HG02678 (cell line): ENCODE data around the gene ACOT7.
"Not testable (repeated sequence)": the region's sequence is repeated elsewhere in the genome, so short reads cannot be mapped to it uniquely, and the experiment has no call there.

Source experiments
- ATAC-seq: cut with Tn5 transposase; IDR thresholded peaks from one replicate; pipeline ENCODE4 v1.9.1; 2021; ENCODE audit warnings: mild to moderate bottlenecking, moderate library complexity; ENCODE audit not compliant: unreplicated experiment

ACOT7 gene

DNA sequence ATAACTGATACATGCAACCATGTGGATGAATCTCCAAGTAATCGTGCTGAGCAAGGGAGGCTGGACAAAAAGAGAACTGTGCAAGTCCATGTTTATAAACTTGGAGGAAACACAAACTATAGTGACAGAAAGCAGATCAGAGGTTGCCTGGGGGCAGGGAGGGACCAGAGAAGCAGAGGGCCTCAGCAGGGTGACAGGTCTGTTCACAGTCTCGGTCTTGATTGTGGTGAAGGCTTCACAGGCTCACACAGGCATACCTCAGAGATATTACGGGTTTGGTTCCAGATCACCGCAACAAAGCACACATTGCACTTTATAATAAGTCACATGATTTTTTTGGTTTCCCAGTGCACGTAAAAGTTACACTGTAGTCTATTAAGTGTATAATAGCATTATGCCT, 28.5 kb downstream of the ACOT7 start:
- ATAC-seq: no peak

DNA sequence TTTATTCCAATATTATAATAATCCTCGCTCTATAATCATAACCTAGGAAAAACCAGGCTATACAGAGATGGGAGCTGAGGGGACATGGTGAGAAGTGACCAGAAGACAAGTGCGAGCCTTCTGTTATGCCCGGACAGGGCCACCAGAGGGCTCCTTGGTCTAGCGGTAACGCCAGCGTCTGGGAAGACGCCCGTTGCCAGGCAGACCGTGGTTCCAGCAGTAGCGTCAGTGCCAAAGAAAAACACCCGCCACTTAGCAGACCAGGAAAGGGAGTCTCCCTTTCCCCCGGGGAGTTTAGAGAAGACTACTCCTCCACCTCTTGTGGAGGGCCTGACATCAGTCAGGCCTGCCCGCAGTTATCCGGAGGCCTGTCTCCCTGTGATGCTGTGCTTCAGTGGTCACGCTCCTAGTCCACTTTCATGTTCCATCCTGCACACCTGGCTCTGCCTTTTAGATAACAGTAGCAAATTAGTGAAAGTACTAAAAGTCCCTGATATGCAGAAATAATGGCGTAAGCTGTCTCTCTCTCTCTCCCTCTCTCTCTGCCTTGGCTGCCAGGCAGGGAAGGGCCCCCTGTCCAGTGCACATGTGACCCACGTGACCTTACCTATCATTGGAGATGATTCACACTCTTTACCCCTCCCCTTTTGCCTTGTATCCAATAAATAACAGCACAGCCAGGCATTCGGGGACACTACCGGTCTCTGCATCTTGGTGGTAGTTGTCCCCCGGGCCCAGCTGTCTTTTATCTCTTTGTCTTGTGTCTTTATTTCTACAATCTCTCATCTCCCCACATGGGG, 30.3 kb downstream of the ACOT7 start:
- ATAC-seq: not testable (repeated sequence)

DNA sequence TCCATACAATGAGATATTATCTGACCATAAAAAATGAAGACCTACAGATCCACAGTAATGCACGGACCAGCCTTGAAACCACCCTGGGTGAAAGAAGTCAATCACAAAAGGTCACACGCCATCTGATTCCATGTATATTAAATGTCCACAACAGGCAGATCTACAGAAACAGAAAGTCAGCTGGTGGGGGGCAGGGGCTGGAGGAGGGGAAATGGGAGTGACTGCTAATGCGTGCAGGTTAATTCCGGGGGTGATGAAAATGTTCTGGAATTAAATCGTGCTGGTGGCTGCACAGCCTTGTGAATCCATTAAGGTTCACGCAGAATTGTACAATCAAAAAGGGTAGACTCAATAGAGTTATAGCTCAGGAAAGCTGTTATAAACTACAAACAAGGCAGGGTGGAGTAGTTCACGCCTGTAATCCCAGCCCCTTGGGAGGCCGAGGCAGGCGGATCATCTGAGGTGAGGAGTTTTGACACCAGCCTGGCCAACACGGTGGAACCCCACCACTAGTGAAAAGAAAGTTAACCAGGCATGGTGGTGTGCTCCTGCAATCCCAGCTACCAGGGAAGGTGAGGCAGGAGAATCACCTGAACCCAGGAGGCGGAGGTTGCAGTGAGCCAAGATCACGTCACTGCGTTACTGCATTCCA, 32.3 kb downstream of the ACOT7 start:
- ATAC-seq: no peak

DNA sequence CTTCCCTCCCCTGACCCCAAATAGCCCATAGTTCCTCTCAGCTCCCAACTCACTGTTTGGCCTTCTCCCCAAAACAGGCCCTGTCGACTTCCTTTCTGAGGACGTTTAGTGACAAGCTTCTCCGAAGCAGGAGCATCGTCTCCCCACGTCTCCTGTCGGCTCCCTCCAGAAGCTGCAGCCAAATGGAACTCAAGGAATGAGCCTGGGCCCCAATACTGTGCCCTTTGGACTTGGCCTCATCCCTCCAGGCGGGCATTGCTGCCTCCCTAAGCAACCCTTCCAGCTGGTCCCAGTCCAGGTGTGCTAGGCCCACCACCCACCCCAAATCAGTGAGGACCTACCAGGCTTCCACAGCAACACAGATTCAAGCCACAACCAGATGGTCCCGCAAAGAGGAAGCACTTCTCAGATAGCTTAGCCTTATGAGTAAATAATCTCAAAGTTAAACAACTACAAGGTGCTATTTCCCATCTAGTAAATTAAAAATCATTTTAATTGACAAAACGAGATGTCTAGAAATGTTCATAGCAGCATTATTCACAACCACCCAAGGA, 33.0 kb downstream of the ACOT7 start:
- ATAC-seq: no peak

DNA sequence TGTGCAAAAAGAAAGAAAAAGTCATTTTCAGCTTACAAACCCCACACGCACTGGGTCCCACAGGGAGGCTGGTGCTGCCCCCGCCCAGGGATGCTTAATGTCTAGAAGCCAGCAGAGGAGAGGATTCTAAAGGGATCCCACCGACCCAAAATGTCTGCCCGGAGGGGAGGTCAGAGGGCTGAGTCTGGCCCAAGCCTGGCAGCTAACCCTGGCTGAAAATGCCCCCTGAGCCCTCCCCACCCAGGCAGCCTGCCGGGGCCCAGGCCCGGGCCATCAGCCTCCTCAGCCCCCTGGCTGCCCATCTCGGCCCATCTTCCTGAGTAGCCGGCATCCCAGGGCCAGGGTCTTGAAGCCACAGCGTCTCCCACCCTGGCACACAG, 33.5 kb downstream of the ACOT7 start:
- ATAC-seq: peak; percentile 21

DNA sequence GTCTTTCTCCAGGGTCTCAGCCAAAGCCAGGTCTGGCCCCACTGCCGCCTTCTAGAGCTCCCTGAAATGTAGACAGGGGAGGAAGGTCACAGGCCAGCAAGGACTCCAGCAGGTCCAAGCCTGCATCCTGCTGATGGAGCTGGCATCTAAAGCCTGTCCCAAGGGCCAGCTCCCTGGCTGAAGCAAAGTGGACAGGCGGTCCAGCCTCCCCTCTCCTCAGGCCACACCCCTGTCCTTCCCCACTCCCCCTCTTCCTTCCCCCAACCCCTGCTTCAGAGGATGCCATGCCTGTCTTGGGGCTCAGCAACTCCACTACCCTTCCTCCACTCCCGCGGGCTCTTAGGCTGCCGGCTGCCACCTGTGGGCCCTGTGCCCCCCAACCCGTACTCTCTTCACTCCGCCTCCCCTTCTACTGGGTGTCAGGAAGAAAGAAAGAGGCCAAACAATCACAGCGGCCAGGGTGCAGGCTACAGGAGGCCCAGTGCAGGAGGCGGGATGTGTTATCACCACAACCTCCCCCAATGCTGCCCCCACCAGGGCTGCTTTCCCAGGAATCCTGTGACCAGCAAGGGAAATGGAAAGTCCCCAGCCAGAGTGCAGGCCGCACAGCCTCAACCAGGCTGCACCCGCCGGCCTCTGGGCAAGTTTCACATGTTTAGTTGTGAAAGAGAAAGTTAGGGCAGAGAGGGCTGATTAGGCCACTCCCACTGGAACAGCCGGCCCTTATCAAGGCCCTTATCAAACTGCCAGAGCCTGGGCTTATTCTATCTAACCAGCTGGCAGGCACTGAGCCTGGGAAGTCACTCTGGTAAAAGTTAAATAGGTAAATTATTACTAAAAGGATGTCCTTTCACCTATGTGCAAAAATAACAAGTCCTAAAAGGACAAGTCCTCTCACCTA, 34.1 kb downstream of the ACOT7 start:
- ATAC-seq: peak; percentile 87

DNA sequence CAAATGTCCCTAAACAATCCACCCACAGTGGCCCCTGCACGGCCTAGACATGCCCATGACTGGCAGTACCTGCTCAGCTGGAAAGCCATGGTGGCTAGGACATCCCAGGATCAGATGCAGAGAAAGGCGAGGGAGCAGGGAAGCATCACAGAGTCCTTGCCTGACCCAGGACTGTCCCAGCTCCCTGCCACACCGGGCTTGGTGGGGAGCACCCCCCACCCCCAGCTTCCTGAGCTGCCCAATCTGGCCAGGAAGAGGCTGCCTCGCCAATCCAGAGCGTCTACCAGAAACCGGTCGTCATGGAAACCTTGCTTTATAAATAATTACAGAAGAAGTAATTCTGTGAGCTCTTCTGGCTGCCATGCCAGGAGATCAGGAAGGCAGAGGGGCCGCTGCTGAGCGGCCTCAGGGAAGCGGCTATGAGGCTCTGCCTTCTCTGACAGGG, 34.8 kb downstream of the ACOT7 start:
- ATAC-seq: peak; percentile 22

DNA sequence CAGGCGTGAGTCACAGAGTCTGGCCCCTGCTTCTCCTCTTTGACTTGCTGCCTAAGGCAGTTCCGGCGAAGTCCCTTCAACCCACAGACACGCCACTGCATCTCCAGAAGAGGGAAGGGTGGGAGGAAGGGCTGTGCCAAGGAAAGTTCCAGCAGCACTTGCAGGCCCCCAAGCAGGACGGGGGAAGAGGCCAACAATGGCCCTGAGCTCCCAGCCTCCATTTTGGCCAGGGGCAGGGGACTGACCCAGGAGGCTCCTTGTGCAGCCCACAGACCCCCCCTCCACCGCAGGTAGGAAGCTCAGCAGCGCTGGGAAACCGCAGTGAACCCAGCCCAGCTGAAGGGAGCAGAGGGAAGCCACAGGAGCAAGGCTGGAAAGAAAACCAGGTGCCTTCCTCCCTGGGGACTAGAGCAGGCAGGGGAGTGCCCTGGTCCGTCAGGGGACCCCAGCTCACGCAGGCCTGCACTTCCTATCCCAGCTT, 35.4 kb downstream of the ACOT7 start:
- no peak for ATAC-seq

DNA sequence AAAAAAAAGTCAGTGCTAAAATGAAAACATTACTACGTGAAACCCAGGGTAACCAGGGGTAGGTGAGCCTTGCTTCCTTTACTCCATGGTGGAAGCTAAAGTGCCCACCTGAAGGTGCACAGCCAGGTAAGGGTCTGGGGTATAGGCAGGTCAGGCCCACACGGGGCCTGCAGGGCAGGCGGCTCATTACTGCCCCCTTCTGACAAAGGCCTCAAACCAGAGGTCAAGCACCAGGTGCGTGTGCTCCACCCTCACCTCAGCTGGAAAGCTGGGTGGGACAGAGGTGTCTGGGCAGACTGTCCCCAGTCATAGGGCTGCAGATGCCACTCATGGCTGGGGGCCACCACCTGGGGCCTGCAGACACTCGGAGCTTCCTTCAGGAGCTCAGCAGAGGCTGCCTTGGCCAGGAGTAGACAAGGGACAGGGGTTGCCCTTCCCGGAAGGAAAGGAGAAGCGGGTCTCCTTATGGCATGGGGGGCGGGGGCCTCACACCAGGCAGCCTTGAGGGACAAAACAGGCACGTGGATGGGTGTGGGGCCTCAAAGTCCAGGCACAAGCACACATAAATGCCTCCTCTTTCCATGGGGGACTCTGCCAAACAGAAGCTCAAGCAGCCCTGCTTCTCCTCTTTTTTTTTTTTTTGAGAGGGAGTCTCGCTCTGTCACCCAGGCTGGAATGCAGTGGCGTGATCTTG, 36.2 kb downstream of the ACOT7 start:
- ATAC-seq: no peak

DNA sequence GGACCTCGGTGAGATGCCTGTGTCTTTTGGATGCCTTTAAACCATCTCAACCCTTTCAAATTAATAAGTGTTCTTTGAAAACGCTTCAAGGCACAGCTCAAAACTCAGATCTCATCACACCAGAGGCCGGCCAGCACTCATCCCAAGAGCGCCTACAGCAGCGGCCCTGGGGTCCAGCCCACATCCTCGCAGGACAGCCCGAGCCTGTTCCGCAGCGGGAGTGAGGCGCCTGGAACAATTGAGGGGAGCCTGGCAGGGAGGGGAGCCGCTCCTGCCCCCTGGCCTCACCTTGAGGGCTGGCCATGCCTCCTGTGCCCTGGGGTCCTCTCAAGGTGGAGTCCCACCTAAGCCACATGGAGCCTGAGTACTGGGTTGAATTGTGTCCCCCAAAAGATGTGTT, 37.9 kb downstream of the ACOT7 start:
- ATAC-seq: no peak

DNA sequence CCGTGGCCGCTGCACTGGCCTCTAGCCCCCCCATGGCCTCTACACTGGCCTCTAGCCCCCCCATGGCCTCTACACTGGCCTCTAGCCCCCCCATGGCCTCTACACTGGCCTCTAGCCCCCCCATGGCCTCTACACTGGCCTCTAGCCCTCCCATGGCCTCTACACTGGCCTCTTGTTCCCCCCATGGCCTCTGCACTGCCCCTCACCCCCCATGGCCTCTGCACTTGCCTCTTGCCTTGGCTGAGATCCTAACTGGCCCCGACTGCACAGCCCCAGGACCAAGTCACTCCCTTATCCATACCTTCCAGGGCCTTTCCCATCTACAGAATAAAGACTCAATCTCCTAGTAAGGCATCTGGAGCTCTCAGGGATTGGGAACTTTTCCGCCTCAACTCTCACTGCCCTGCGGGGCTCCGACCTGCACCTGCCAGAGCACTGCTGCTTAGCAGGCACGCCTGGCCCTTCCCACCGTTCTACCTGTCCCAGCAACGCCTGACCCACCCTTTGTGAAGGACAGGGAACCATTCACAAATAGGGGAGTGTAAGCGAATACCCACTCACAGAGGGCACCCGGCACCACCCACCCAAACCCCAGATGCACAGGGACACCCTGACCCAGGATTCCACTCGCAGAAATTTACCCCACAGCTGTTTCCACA, 38.8 kb downstream of the ACOT7 start:
- no peak for ATAC-seq

DNA sequence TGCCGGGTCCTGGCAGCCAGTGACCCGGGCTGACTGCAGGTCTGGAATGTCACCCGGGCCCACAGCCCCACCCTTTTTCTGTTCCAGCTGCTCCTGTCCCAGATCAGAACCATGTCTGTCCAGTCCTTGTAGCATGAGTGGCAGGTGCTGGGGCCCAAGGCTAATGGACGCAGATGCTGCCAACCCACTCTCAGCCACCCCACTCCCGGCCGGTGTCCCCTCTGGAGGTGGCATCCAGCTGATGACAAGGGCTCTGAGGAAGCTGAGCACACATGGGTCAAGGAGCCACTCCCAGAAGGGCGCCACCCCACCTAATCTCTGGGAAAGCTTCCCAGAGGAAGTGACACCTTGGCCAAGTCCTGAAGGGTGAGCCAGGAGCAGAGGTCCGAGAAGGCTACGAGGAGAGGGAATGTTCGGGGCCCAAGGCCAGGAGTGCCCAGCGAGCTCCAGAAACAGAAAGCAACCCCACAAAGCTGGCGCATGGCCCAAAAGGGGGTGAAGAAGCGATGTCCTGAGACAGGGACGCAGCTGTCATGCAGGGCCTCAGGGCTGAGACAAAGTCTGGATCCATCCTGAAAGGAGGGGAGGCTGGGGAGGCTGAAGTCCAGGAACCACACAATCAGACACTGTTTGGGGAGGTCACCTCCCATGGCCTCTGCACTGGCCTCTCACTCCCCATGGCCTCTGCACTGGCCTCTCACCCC, 39.5 kb downstream of the ACOT7 start:
- ATAC-seq: no peak

DNA sequence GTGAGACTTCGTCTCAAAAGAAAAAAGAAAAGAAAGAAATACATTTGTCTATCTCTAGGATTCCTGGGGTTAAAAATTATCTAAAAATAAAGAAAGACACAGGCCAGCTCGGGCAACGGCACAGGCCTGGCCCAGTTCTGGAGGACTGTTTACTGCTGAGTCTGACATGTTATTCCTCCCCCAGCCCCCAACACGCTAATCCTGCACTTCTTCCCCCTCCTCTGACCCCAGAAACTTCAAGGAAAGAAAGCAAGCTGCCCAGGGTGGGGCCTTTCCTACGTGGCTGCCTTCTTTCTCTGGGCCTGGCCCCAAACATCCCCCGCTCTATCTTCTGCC, 40.0 kb downstream of the ACOT7 start:
- ATAC-seq: no peak

DNA sequence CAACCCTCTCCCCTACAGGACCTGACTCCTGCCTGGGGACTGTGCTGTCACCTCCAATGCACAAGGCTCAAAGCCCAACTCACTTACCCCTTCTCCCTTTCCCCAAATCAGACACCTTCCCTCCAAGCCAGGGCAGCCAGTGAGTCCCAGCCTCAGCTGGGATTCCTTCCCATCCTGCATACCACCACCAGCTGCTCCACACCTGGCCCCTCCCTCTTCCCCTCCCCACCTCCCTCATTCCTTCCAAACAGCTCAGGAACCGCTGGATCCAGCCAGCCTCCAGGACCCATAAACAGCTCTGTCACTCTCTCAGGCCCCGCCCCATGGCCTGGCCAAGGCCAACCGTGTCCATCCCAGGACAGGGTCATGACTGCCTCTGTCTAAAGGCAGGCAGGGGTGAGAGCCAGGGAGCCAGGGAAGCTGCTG, 41.4 kb downstream of the ACOT7 start:
- no peak for ATAC-seq

DNA sequence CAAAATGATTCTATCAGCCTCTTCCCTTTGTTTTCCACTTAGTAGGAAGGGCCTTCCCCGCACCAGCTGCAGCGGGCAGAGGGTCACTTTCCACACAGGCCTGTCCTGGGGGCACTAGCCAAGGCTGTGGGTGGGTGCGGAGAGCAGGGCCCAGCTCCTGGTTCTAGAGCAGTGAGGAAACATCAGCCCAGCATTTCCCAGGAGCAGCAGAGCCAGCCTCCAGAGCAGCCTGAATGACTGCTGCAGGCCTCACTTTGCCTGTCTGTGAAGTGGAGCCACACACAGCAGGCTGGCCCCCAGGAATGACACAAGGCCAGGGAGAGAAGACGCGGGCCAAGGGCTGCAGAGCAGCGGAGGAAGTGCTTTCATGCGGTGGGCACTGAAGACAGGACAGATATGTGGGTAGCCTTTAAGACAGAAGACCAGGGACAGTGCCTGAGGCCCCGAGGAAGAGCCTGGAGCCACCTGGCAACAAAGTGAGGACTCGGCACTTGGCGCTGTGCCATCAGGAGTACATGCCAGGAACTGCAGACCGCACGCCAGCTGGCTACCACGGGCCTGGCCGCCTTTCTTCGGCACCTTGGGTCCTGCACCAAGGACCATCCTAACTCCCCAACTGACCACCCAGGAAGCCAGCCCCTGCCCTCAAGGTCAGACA, 42.0 kb downstream of the ACOT7 start:
- no peak for ATAC-seq

DNA sequence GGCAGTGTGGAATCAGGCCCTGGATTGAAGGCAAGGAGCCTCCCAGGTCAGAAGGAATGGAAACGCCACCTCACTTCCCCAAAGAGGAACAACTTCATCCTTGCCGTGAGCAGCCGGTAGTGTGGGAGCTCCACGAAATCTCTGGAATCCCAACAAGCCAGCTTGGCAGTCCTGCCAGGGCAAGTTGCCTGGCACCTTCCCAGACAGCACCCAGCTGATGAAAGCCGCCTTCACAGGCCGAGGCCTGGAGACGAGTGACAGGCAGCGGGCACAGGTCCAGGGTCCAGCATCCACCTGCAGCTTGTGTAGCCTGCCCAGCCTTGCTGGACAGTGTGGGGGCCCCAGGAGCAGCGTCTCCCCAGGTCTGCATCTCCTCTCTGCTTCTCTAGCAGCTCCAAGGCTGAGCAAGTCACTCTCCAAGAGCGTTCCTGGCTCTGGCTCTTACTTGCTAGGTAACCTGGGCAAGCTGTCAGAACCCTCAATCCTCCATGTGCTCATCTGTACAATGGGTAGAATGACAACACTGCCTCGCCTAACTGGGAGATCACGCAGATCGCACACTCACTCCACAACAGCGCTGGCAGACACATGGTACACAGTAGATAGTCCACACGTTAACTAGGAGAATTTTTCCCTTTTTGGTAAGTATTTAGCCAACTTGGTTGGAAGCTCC, 43.0 kb downstream of the ACOT7 start:
- ATAC-seq: no peak

DNA sequence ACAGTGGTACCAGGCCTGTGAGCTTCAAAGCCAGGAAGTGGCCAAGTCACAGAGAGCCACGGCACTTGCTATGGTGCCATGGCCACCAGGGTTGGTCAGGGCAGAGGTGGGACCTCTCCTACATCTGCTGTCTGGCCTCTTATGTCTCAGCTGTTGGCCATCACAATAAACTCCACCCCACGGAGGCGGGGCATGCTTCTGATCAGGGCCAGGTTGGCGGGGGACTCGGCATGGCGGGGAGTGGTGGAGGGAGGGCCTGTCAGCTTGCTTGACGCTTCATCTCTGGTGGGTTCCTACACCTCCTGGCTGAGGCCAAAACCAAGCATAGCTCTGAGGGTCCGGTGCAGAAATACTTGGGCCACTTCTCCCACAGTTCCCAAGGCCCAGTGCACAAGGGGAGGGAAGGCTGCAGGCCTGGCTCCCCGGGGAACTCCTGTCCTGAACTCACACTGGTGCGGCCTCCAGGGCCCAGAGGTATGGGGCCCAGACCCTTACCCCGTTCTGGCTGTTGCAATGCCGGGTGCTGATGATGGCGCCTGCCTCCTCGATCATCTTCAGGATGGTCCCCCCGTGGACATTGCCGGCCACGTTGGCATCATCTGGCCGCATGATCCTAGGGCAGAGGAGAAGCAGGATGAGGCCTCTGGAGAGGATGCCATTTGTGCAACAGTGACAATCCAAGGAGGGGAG, 44.2 kb downstream of the ACOT7 start:
- no peak for ATAC-seq
